GM21619 (cell line): ENCODE data around the gene FXYD2.

ENCODE experiments used
- ATAC-seq: cut with Tn5 transposase; IDR thresholded peaks from one replicate; pipeline ENCODE4 v1.9.1; 2021; ENCODE audit not compliant: unreplicated experiment

Gene FXYD2

GRCh38 chr11:117859061-117859460, 34.5 kb upstream of the FXYD2 start:
- ATAC-seq = no peak

GRCh38 chr11:117857734-117858414, 33.3 kb upstream of the FXYD2 start:
- no peak for ATAC-seq

GRCh38 chr11:117855912-117856651, 31.5 kb upstream of the FXYD2 start:
- ATAC-seq = no peak

- no peak for ATAC-seq
Measured at GRCh38 chr11:117855186-117855845, 30.8 kb upstream of the FXYD2 start.

- ATAC-seq = no peak
Measured at GRCh38 chr11:117852309-117852708, 27.8 kb upstream of the FXYD2 start.

- ATAC-seq = no peak
Measured at GRCh38 chr11:117851852-117852251, 27.3 kb upstream of the FXYD2 start.

- no peak for ATAC-seq
Measured at GRCh38 chr11:117851106-117851505, 26.6 kb upstream of the FXYD2 start.

GRCh38 chr11:117849781-117850414, 25.4 kb upstream of the FXYD2 start:
- no peak for ATAC-seq

- no peak for ATAC-seq
Measured at GRCh38 chr11:117843666-117844484, 19.3 kb upstream of the FXYD2 start.

GRCh38 chr11:117842131-117842941, 17.8 kb upstream of the FXYD2 start:
- no peak for ATAC-seq

GRCh38 chr11:117841551-117842031, 17.0 kb upstream of the FXYD2 start:
- no peak for ATAC-seq

GRCh38 chr11:117840881-117841550, 16.5 kb upstream of the FXYD2 start:
- no peak for ATAC-seq

- ATAC-seq = no peak
Measured at GRCh38 chr11:117839936-117840813, 15.6 kb upstream of the FXYD2 start.

GRCh38 chr11:117839380-117839881, 14.9 kb upstream of the FXYD2 start:
- no peak for ATAC-seq

GRCh38 chr11:117838901-117839300, 14.4 kb upstream of the FXYD2 start:
- no peak for ATAC-seq

- ATAC-seq = no peak
Measured at GRCh38 chr11:117837791-117838190, 13.2 kb upstream of the FXYD2 start.

GRCh38 chr11:117837070-117837776, 12.7 kb upstream of the FXYD2 start:
- no peak for ATAC-seq
